ENCODE data around the gene IRF9.
A peak's percentile ranks its signal among the peaks of the same experiment; 100 is the strongest.

IRF9 gene, protein sequence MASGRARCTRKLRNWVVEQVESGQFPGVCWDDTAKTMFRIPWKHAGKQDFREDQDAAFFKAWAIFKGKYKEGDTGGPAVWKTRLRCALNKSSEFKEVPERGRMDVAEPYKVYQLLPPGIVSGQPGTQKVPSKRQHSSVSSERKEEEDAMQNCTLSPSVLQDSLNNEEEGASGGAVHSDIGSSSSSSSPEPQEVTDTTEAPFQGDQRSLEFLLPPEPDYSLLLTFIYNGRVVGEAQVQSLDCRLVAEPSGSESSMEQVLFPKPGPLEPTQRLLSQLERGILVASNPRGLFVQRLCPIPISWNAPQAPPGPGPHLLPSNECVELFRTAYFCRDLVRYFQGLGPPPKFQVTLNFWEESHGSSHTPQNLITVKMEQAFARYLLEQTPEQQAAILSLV

DNA sequence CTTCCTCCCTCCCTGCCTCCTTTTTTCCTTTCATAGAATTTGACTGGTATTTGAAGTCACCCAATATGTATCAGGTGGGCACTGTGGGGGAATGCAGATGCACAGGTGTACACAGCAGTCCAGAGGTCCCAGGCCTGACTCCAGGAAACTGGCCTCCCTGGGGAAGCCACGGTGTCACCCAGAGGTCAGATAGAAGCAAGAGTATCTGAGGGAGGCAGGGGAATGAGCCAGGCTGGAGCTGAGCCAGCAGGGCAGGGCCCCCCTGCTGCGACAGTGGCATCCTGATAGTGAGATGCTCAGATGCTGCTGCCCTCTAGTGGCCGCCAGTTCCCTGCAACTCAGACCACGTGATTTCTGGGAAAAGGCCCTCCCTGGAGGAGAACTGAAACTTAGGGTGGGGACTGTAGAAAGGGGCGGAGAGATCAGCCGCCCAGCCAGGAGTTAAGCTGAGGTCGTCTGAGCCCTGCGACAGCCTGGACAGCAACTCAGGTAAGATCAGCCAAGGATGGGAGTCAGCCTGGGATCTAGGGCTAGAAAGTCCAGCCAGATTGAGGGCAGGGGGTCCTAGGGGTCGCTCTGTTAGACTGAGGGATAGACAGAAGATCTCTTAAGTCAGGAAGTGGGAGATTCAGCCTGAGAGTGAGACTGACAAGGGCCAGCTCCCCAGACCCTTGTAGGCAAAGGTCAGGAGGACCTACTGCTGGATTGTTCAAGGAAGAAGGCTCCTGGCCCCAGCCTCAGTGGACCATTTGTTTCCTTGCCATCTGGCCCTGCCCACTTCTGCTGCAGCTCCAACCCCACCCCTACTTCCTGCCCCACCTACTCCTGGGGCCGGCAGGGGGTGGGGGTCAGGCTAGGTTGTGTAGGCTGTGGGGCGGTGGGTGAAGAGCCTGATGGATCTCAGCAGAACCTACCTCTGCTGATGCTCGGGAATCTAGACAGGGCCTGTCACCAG lies at the start of gene IRF9:
Gene IRF9, plus strand, starts transcription at position 416 of the 955 bp plus-strand sequence. CDS start 880 bp downstream, outside the sequence.
- DNase-seq (ENCODE audit: low read depth): peak; percentile 96

DNA sequence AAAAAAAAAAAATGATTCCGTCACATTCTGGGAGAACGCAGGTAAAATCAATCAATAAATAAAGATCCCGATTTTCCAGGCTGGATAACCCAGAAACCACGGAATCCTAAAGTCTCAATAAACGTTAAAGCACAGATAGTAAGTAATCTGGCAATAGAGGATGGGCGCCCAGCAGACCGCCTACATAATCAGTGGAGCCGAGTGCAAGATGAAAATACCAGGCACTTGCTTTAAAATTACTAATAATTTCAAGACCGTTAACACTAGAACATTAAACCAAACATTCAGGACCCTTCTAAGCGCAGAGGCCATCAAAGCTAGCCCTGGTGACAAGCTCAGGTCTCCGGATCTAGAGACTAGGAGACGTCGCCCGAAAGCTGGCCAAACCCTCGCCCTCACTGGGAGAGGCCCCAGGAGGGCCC lies 47.7 kb upstream of the IRF9 start:
- no peak for DNase-seq (ENCODE audit: low read depth)

DNA sequence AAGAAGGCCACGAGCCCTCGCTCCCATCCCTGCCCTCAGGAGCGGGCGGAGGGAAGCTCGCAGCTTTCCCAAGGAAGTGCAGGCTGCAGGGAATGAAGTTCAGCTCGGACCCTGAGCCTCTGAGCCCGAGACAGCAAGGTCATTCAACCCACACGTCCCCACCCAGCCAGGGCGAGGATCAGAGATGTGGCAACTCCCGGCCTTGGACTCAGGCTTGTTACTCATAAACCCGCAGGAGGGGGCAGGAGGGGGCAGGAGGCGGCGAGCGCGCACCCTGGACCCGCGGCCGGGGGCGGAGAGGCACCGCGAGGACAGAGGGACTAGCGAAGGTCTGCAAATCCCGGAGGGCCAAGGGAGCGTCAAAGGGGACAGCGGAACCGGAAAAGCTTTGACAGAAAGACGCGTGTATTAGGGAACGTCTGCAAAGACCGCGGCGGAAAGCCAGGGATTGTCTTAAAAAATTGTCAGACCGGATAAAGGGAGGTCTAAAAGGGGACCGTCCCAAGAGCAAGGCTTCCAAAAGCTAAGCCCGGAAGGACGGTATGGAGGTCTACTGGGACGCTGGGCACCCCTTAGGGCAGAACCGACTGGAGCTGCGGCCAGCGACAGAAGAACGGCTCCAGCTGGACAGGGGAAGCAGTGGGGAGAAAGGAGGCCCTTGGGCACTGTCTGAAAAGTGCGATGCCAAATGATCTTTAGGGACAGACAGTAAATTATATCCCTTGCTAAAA lies 47.1 kb upstream of the IRF9 start:
- DNase-seq (ENCODE audit: low read depth): peak; percentile 82

DNA sequence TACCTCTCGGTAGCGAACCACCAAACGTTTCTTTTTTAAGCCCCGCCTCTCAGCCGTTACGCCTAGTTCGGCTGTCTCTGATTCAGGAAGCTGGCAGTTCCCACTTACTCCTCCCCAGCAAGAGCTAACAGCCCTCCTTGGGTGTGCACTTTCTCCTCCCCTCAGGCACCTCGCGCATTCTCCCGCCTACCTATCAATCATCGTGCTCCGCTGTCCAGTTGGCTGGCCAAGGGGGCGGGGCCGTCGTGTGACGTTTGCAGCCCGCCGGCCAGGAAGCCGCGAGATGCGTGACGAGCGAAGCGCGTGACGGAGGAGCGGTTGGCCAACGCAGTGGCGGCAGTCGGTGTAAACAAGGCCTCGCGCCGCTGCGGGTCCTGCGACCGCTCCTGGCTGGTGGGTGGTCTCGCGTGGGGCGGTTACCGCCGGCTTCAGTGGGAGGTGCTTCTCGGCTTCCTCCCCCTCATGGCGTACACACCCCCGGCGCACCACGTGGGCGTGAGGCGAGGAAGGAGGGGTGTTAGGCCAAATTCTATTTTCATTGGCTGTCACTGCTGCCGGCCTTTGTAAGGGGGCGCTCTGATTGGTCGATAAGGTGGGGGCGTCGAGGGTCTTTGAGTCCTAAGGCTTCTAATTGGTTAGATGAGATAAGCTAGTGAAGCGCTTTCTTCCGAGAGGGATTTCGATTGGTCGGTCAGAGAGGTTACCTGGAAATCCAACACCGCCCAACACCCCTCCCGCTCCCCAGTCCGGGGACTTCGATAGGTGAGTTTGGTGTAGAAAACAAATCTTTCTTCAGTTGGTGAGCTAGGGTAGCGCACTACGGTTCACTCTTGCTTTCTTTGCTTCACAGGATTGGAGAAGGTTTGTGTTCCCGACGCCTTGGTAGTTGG lies 46.3 kb upstream of the IRF9 start, which contains the start of the genes DCAF11 and NRL:
Gene DCAF11, plus strand, starts transcription at position 246 of the 890 bp plus-strand sequence. CDS start 818 bp downstream, outside the sequence.
Gene NRL, minus strand, starts transcription at position 418 of the 890 bp plus-strand sequence. CDS start 32,101 bp downstream, outside the sequence.
- peak; percentile 97 for DNase-seq (ENCODE audit: low read depth)

DNA sequence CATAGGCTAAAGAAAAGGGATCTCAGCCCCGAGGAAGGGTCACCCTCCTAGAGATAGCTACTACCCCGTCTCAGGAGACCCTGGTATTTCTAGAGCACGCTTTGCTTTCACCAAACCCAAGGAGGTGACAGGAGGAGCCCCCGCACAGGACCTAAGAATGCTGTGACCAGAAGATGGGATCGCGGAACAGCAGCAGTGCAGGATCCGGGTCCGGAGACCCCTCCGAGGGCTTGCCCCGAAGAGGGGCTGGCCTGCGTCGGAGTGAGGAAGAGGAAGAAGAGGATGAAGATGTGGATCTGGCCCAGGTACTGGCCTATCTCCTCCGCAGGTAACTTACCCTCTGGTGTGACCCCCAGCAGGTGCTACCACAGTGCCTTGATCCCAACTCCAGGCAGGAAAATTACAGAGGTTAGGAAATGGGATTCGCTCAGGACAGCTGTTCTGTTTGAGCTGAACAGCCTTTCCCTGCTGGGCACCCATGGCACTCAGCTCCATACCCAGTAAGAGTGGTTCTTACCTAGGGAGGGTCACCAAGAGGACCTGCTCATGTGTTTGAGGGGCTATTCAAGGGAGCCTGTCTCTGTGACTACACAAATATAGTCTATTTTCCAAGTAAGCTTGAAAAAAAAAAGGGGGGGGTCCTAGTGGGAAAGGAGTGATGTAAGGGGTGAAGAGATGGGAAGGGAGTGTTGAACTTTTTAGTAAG lies 45.5 kb upstream of the IRF9 start:
- DNase-seq (ENCODE audit: low read depth): no peak

DNA sequence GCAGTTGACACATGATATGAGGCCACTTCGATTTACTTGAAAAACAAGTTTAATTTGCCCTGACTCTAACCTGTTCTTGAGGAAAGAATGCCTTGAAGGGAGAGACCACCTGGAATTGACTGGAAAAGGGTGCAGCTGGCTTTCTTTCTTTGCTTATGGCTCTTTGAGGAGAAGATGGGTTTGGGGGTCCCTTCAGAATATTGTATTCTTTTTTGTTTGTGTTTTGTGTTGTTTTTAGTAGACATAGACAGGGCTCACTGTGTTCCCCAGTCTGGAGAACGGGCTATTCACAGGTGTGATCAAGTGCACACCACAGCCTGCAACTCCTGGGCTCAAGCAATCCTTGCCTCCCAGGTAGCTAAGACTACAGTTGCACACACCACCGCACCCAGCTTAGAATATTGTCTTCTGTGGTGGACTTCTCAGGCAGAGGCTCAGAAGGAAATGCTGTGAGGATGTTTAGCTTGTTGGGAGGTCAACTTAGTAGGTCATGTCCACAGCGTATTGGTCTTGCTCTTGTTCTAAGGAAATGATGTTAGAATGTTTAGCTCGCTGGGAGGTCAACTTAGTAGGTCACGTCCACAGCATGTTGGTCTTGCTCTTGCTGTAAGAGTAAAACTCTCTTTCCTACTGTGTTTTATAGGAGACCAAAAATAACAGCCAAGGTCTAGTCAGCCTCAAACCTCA lies 44.8 kb upstream of the IRF9 start:
- no peak for DNase-seq (ENCODE audit: low read depth)

DNA sequence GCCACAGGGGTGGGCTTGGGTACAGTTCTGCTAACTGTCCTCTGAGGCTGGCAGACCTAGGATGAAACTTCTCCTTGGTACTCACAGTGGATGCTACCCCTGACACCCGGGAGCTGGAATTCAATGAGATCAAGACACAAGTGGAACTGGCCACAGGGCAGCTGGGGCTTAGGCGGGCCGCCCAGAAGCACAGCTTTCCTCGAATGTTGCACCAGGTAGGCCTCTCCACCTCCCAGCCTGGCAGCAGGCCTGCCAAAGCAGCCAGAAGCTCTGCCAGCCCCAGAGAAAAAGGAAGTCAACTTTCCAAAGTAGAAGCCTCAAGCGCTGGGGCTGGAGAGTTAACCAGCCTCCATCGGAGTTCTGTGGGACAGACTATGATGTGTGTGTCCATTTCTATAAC lies 43.9 kb upstream of the IRF9 start:
- no peak for DNase-seq (ENCODE audit: low read depth)

DNA sequence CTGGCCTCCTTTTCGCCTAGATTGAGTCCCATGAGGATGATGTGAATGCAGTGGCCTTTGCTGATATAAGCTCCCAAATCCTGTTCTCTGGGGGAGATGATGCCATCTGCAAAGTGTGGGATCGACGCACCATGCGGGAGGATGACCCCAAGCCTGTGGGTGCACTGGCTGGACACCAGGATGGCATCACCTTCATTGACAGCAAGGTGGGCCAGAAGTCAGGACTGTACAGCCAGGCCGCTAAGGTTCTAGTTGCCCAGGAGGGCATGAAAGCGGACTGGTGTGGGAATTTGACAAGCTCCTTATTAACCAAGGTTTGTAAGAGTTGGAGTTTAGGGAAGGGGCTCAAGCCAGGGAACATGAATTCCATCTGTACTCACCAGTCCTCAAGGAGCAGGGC lies 41.4 kb upstream of the IRF9 start:
- no peak for DNase-seq (ENCODE audit: low read depth)

DNA sequence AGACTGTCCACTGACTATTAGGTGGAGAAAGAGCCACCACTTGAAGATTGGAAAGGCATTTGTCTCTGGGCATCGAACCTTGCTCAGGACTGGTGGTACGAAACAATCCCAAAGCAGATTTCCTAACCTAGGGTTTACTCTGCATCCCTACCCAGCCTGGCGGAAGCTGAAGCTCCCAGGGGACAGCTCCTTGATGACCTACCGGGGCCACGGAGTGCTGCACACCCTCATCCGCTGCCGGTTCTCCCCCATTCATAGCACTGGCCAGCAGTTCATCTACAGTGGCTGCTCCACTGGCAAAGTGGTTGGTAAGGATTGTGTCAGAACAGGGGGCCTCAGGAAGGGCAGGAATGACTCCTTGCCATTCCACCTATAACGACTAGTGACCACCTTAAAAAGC lies 39.9 kb upstream of the IRF9 start:
- DNase-seq (ENCODE audit: low read depth): no peak

DNA sequence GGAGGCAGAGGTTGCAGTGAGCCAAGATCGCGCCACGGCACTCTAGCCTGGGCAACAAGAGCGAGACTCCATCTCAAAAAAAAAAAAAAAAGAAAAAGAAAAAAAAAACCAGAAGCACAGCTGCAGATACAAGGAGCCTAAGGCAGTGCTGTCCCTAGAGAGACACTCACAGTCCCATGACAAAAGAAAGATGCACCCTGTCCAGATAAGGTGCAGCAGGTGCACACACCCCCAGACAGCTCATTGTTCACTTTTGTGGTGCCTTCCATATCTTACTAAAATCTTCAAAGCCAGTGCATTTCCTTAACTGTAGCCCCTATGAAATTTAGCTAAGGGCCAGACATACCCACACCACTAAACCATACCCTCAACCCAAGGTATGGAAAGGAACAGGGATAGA lies 38.6 kb upstream of the IRF9 start:
- no peak for DNase-seq (ENCODE audit: low read depth)

DNA sequence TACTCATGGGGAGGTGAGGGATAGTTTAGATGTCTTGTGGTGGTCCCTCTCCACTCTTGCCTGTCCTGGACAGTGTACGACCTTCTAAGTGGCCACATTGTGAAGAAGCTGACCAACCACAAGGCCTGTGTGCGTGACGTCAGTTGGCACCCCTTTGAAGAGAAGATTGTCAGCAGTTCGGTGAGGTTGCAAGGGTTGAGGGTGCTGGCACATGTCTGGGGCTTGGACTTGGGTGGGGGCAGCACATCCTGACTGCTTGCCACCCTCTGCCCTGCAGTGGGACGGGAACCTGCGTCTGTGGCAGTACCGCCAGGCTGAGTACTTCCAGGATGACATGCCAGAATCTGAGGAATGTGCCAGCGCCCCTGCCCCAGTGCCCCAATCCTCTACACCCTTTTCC lies 38.2 kb upstream of the IRF9 start:
- no peak for DNase-seq (ENCODE audit: low read depth)

DNA sequence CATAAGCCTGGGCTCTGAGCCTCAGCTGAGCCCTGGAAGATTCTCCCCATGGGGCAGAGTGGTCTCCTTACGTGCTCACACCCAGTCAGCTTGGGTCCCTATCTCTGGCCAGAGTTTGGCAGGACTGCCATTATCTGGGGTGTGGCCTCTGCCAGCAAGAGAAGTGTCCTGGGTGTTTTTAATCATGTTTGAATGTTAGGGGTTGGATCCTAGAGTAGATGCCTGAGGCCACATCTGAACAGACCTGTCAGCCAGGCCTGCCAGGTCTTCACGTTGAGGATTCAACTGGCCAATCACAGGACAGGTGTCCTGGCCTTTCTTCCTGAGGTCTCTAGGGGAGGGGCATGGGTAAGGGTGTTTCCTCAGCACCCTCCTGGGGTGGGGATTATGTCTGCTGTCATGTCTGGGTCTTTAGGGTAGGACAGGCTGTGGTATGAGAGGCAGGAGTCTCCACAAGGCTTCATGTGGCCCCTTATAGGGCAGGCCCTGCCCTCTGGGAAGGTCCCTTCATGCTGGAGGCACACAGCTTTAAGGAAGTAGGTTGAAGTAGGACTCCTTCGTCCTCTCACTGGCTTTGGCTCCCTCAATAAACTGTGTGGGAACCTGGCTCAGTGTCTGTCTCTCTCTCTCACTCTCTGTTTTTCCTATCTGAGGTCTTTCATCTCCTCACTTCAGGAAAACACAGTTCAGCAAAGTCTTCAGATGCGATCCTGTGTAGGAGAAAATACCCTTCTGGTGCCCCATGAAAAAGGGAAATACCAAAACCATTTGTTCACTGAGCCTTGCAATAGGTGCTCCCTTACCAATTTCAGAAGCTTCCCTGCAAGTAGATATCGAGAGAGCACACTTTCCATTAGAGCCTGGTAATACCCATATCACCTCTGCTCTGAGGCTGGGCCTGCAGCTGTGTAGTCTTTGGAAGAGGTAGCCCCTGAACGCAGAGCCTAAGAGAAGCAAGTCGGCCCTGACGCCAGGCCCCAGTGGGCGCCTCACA lies 37.3 kb upstream of the IRF9 start:
- DNase-seq (ENCODE audit: low read depth): no peak

DNA sequence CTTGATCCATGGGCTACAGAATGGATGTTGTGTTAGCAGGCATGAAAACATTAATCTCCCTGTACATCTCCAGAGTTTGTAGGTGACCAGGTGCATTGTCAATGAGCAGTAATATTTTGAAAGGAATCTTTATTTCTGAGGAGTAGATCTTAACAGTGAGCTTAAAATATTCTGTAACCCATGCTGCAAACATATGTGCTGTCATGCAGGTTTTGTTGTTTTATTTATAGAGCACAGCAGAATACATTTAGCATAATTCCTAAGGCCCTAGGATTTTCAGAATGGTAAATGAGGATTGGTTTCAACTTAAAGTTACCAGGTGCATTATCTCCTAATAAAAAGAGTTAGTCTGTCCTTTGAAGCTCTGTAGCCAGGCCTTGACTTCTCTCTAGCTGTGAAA lies 34.1 kb upstream of the IRF9 start:
- no peak for DNase-seq (ENCODE audit: low read depth)

DNA sequence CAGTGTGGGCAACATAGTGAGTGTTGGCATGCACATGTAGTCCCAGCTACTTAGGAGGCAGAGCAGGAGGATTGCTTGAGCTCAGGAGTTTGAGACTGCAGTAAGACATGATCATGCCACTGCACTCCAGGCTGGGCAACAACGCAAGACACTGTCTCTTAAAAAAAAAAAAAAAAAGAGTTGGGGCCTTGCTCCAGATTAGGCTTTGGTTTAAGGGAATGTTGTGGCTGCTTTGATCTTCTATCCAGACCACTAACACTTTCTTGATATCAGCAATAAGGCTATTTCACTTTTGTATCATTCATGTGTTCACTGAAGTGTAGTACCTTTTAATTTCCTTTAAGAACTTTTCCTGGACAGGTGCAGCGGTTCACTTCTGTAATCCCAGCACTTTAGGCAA lies 33.4 kb upstream of the IRF9 start:
- DNase-seq (ENCODE audit: low read depth): no peak

DNA sequence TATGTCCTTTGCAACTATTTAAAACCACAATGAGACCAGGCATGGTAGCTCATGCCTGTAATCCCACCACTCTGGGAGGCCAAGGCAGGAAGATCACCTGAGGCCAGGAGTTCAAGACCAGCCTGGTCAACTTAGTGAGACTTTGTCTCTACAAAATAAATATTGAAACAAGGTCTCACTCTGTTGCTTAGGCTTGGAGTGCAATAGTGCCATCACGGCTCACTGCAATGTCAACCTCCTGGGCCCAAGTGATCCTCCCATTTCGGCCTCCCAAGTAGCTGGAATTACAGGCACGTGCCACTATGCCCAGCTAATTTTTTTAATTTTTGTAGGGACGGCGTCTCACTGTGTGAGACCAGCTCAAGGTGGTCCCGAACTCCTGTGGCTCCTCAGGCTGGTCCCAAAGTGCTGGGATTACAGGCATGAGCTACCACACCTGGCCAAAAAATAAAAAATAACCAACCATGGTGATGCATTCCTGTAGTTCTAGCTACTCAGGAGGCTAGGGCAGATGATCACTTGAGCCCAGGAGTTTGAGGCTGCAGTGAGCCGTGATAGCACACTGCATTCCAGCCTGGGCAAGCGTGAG lies 31.6 kb upstream of the IRF9 start:
- no peak for DNase-seq (ENCODE audit: low read depth)

DNA sequence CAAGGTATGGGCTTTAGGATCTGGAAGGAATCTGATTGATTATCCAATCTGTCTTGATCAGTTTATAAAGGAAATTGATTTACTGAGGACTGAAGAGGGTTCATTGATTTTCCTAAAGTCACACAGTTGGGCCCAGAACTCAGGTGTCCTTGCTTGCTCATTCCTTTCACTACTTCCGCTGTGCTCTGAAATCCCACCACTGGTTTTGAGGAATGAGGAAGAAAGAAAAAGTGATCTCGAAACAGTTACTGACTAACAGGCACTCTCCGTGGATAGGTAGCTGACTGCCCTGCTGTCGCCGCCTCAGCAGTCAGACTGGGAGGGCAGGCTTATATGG lies 30.7 kb upstream of the IRF9 start, which contains the start of gene FITM1:
Gene FITM1, plus strand, starts transcription at position 280 of the 337 bp plus-strand sequence. CDS start 905 bp downstream, outside the sequence.
- DNase-seq (ENCODE audit: low read depth): no peak

DNA sequence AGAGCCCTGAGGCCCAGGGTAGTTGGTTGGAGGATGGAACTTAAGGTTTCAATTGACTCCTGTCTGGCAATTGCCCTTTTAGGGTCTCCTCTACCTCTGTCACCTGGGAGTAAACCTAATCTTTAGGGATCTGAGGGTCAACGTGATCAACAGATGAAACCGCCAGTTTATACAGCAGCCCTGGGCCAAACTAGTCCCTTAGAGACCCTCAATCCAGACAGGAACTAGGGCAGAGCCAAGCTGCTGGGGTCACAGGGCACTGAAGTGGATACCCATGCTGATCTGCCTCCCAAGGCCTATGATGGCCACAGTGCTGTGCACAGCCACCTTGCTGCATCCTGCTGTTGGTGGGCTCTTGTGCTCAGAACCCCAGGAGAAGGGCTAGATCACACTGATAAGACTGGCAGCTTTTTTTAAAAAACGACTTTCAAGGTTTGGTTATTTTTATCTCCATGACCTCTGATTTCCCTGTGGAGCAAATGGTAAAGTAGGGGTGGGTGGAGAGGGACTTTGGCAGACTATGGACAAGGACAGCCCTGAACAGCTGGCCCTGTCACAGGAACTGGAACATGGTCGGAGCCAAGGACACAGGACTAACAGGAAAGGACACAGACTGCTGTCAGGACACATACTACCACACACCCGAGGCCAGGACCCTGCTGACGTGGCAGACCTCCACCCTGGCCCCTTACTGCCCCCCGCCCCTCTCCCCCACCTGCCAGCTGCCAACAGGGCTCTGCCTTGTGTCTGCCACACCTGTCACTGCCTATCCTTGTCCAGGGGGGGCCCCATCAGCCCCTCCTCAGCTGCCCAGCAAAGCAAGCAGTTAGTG lies 30.1 kb upstream of the IRF9 start:
- DNase-seq (ENCODE audit: low read depth): no peak

All from activated T-cell treated with anti-CD3 and anti-CD28 coated beads for 48 hours (primary cell).